GM18502 (cell line): ENCODE results near the gene NECTIN1.

ENCODE experiments used
- ATAC-seq: cut with Tn5 transposase; IDR thresholded peaks from one replicate; pipeline ENCODE4 v1.9.1; 2021; ENCODE audit warnings: mild to moderate bottlenecking; ENCODE audit not compliant: unreplicated experiment, poor library complexity

NECTIN1 gene

DNA sequence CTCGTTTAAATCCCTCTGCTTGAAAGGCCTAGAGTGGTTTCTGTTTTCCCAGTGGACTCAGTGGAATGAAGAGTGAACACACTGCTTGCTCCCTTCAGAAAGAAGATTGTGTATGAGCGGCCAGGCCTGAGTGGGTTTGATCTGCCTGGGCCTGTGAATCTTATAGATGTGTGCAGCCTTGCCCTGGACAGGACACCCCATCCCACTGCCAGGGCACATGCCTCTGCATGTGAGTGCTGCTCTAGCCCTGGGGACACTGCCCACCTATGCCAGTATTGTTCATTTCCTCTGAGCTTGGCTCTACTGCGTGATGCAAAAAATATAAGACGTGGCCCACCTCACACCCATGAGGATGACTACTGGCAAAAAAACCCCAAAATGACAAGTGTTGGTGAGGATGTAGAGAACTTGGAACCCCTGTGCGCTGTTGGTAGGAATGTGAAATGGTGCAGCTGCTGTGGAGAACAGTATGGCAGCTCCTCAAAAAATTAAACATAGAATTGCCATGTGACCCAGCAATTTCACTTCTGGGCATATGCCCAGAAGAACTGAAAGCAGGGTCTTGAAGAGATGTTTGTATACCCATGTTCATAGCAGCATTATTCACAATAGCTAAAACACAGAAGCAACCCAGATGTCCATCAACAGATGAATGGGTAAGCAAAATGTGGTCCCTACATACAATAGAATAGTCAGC, 27.3 kb upstream of the NECTIN1 start:
- no peak for ATAC-seq

DNA sequence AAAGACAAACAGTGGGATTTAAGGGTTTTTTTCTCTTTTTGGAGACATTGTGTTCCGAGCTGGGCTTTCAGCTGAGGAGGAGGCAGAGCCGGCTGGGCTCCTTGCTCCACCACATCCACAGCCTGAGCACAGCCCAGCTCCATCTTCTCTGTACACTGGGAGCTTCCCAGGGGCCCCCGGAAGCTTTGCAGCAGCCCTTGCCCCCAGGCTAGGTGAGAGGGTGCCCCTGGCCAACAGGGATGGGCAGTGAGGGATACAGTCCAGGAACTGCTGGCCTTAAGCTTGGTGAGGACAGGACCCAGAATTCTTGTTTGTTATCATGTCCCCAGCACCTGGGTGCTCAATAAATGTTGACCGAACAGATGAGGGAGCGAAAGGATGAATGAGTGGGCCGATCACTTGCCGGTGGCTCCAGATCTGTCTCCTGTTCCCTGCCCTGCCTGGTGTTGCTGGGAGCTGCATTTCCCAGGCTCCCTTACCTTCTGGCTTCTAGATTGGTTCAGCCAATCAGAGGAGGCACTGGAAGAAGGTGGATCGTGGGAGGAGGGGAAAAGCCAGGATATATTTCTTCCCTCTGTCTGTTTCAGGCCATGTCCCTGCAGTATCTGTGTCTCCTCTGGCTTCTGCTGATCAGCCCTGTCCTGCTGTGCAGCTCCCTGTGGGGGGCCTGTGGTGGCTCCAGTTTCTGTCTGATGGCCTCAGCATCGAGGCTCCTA, 26.5 kb upstream of the NECTIN1 start:
- ATAC-seq = no peak

DNA sequence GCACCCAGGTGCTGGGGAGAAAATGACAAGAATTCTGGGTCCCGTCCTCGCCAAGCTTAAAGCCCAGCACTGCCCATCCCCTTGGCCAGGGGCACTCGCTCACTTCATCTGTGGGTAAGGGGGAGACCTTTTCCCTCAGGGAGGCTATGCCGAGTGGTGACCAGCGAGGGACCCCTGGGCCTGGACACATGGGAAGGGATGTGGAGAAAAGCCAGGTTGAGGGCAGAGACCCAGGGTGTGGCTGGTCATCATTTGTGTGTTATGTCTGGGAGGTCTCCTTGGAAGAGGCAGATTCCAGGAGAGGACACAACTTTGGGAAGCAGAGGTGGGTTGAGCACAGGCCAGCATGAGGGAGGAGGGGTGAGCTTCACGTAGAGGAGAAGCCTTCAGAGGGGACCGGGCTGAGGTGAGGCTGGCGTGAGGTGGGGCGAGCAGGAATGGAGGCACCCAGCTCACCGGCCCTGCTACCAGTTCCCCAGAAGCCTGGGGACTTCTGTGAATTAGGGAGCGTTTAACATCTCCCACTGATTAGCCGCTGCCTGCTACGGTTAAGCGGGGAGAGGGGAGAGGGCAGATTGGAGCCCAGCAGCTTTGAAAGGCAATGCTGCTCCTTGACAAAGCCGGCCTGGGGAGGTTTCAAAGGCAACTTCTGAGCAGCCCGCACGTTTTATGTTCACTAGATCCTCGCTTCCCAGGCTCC, 25.8 kb upstream of the NECTIN1 start:
- ATAC-seq = no peak

DNA sequence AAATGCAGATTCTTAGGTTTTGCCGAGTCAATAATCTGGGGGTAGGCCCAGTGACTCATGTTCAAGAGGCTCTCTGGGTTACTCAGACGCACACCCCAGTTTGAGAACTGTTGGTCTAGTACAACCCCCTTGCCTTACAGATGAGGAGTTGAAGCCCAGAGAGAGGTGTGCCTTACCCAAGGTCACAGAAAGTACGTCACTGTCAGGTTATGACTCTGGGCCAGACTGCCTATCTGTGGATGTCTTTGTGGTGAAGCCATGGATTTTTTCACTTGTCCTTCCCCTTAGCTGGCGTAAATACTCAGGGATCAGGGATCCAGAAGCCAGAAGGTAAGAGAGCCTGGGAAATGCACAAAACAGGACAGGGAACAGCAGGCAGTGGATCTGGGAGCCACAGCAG, 25.2 kb upstream of the NECTIN1 start:
- no peak for ATAC-seq

DNA sequence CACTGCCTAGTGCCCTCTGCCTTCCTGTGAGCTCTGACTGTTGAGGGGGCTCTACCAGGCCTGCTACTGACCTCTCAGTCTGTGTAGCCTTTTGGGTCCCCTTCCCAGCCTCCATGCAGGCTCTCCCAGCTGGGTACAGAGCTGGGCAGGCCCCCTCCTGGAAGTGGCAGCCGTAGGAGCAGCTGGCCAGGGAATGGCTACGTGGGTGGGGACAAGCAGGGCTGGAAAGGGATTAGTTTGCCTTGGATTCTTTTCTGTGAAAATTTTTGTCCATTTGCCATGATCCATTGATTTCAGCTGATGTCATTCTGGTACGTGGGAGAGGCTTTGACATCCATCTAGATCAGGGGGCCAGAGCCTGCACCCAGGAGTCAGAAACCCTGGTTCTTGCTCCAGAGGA, 23.9 kb upstream of the NECTIN1 start:
- ATAC-seq = no peak

DNA sequence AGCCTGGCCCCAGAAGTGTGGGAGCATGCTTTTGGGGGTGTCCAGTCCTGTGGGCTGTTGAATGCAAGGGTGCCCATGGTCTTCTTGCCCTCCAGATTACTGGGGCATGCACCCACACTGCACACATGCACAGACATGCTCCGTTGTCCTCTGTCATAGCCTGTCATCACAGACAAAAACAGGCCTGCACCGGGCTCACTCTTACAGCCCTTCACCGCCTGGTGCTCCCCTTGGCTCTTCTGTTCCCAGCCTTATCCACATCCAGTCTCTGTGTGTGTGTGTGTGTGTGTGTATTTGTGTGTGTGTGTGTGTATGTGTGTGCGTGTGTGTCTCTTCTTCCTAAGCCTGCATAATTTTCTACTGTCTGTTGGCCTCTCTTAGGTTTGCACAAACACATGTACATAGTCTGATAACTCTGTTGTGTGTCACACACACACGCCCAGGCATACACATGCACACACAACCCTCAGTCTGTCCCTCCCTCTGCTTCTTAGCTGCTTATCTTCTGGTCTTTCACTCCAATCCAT, 23.4 kb upstream of the NECTIN1 start:
- peak; percentile 39 for ATAC-seq

DNA sequence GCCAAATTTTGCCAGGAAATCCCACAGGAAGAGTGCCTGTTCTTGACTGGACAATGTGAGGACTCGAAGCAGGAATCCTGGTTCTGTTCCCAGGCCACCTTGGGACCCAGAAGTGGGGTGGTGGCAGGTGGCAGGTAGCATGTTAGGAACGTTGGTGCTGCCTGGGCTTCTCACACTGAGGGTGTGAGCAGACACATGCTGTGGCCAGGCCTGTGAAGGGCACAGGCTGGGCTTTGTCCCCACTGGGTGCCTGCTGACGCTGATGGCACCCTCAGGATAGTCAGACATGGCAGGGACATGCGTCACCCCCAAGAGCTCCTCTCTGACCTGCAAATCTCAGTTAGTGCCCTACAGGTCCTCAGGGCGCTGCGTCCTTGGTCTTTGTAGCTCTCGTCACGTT, 21.1 kb upstream of the NECTIN1 start:
- ATAC-seq = no peak

DNA sequence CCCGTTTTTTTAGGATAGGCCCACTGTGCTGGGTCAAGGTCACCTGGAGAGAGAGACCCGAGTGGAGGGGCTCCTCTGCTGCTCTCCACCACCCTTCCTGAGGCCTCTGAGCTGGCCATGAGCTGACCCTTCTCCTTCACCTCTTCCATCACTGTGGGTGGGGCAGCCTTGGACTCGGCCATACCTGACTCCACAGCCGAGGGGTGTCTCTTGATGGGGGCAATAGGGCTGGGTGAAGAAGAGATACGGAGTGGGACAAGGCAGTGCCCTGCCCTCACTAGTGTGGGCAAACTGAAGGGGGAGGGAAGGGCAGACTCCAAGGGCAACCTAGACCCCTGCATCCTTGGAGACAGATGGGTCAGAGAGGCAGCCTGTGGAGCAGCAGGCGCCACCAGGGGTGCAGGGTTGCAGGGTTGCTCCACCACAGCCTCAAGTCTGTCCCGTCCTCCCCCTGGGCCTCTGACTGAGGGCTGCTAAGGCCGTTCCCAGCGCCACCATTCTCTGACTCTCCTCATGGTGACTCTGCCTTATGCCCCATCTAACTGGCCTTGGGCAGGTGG, 20.1 kb upstream of the NECTIN1 start:
- no peak for ATAC-seq

DNA sequence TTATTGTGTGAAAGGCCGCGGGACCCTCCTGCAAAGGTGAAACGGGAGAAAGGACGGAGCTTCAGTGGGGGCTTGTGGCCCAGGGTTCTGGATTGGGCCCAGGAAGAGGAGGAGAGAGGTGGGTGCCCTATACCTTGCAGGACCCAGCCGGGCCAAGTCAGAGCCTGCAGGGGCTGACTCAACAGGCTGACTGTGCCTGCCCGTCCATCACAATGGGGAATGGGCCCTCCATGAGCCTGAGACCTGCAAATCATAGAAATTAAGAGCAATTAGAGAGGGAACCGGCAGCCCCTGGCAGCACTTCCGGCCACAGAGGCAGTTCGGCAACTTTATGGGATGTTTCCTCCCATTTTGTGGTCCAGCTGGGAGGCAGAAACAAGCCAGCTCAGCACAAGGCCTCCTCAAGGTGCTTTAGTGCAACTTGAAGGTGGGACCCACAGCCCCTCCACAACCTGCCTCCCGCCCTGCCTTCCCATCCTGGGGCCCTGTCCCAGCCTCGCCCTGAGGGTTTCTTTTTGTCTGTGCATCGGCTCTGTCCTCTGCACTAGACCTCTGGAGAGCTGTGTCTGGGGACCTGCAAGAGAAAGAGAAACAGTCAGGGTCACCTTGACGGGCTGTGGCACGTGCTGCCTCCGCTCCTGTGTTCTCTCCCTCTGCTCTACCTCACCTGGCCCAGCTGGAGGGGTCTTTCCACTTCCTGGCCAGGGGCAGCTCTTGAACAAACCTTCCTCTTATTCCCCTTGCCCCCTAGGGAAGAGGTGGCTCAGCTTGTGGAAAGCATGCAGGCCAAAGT, 19.1 kb upstream of the NECTIN1 start:
- ATAC-seq = no peak

DNA sequence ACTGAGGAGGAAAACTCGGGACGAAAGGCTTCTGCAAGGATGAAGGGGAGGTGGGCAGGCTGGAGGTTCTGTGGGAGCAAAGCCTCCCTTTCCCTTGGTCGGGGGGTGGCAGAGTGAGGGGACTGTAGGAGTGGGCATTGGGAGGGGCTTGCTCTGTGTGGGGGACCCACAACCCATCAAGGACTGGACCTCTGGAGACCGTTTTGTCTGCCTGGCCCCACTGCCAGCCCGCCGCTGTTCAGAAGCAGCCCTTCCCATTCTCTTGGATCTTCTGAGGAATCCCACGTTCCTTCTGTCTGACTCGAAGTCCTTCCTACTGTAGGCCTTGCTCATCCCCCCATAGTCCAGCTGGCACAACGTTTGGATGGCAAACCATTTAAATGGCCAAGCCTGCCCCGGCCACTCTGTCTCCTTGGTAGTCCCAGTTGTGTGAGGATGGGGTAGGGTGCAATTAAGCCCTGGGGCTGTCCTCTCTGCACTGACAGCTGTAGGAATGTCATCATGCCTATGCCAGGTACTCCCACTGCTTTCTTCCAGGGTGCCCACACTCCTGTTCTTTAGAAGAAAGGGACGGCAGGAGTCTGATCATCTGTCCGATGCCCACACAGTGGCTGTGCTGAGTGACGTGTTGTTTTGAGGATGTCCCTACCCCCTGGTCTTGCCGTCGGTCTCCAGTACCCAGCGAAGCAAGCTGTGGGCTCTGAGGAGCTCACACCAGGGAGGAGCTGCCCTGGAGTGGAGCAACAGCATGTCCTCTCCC, 17.0 kb upstream of the NECTIN1 start:
- ATAC-seq = no peak

DNA sequence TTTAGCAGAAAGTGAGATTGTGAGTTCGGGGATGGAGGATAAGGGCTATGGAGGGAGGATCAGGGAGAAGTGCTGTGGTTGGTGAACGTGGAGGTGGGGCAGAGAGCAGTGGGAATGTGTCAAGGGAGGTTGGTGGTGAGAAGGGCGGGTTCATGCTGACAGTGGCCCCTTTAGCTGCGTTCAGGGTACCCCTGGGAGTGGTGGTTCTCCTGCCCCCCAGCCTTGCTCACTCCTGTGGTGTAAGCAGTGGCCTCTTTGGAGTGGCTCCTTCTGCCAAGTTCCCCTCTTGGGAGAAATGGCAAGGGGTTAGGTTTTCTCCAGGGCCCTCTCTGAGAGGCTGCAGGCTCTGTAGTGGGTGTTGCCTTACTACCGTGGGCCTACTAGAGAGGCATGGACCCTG, 16.1 kb upstream of the NECTIN1 start:
- ATAC-seq = no peak

DNA sequence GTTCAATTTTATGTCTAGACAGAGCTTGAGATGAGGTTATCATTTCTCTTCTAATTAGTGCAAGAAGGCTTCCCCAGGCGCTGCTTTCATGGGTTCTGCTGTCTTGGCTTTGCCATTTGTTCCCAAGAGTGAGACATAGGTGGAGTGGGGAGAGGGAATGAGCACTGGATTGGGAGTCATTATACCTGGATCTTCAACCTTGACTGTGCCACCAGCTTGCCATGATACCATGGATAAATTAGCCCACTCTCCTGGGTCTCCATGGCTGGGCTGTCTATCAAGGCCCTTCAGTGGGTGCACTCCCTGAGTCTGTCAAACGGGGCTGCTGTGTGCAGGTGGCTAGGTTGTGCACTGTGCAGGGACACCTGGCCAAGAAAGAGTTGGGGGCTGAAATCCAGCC, 15.6 kb upstream of the NECTIN1 start:
- ATAC-seq = no peak

DNA sequence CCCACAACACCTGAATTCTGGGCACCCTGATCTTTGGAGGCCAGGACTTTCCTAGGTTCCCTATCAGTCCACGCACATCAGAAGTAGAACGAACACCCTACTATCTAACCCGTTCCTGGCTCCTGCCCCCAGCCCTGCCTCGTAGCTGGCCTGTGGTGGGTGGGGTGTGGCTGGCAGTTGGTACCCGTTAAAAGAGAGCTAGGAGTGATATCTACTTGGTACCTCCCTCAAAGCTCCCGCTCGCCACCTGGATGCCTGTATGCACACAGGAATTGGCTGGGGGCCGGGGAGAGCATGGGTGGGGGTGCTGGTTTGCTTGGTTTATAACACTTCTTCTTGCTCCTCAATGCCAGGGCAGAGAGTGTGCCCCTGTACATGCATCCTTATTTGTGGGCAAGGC, 14.0 kb upstream of the NECTIN1 start:
- ATAC-seq = no peak

DNA sequence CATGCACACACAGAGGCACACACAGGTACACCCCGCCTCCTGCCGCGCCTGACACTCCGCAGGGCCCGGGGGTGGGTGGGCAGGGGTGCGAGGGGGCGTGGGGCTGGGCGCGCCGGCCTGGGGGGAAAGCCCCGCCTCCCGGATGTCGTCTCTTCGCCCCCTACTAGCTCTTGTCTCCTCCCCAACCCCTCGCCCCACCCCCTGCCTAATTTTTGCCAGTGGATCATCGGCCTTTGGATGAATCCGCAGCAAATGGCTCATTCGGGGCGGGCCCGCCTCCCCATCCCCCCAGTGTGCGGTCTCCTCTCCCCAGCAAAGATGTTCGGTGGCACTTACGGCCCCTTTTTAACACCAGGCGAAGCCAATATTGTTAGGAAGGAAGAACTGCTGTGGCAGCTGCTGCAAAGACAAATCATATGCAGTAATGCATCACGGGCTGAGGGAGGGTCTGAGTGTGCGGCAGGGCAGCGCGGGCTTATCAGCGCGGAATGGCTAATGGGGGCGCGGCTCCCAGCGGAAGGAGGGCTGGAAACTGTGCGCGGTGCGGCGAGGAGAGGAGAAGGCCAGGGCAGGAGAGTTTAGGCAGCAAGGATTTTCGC, 13.4 kb upstream of the NECTIN1 start:
- ATAC-seq = no peak

DNA sequence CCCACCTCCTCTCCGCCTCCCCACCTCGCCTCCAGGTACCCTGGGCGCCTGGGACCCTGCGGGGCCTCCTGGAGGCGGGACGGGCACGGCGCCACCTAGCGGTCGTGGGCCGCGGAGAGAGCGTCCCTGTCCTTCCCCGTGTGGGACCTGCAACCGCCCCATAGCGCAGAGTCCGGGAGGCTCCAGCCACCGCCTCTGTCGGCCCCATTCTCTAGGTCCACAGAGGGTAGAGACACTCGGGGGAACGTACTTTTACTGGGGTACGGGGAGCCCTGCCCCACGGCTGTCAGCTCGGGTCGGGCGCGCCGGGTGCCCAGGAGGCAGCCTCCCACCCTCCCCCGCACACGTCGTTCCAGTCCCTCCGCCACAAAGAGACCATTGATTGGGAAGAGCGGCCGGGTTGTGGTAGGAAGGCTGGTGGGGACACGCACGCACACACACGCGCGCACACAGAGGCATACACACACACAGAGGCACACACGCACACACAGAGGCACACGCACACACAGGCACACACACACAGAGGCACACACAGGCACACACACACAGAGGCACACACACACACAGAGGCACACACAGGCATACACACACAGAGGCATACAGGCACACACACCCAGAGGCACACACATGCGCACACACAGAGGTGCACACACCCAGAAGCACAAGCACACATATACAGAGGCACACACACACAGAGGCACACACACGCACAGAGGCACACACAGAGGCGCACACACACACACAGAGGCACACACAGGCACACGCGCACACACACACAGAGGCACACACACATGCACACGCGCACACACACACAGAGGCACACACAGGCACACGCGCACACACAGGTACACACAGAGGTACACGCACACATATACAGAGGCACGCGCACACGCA, 12.6 kb upstream of the NECTIN1 start:
- ATAC-seq = peak; percentile 63

DNA sequence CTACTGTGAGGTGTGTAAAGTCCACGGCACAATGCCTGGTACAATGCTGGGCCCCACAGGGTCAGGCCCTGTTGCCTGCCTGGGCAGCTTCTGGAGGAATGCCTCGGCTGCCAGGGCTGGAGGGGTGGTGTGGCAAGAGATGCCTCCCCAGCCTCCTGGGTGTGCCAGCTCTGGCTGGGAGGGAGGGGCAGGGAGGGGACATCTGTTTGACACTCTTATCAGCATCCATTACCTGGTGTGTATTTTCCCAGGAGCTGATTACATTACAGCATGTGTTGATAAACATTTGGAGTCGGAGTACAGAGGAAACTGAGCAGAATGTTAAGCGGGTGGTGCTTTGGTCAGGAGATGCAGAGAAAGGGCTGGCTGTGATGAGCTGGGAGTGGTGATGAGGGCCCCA, 11.0 kb upstream of the NECTIN1 start:
- ATAC-seq = no peak

DNA sequence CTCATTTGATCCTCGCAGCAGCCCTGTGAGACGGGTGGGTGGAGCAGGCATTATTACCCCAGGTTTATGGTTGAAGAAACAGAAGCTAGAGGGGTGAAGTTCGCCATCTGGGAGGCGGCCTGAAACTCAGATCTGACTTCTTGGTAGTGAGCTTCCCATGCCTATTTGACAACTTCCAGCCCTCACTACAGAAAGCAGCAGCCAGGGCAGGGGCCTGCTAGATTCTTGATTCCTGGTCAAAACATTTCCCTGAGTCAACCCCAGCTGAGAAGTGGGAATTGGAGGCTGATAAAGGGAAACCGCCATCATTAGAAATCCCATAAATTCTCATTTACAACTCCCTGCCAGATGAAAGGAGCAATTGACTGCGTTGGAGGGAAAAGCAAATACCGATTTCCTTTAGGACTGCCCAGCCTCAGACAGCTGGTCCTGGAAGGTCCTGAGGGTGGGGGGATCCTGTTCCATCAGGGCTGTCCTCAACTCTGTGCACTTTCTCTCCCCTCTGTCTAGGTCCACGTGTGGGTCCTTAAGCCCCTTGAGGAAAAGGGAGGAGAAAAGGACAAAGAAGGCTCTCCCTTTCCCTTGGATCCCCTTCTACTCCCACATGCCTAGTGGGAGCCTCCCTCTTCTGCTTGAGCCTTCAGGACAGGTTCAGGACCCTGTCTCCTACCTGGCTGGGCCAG, 10.2 kb upstream of the NECTIN1 start:
- ATAC-seq = no peak

DNA sequence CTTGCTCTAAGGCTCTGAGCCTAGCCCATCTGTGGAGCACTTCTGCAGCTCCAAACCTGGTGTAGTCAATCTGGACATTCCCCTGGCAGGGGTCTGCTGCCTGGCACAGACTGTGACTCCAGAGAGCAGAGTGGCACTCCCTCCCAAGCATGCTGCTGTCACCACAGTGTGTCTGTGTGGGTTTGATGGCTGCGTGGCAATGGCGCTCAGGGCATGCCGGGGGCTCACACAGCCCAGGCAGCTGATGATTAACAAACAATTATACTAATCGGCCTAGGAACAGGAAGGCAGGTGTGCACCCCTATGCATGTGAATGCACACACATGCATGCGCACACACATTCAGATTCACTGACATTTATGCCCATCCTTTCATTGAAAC, 9.0 kb upstream of the NECTIN1 start:
- ATAC-seq = no peak
